ENCODE results near the gene LYST.

LYST gene

GRCh38 chr1:235854347-235854746 is 12.4 kb downstream of the LYST start:
- TF ChIP-seq POLR2AphosphoS5 (IDR thresholded peaks at IDR 0.05; ENCODE audit: low read depth, low read length) (no peak), SIN3A (IDR thresholded peaks at IDR 0.05; ENCODE audit: borderline replicate concordance, insufficient read depth, low read length) (no peak), TAF1 (IDR thresholded peaks at IDR 0.05; ENCODE audit: borderline replicate concordance, insufficient read depth, low read length) (no peak), FOXP2 (optimal IDR thresholded peaks at IDR 0.05; ENCODE audit: borderline replicate concordance, extremely low read depth, extremely low read length, insufficient read depth) (no peak), REST (IDR thresholded peaks at IDR 0.05; ENCODE audit: insufficient read depth in 1 of 2, low read depth in 2 of 2, low read length in 2 of 2) (no peak)

DNA sequence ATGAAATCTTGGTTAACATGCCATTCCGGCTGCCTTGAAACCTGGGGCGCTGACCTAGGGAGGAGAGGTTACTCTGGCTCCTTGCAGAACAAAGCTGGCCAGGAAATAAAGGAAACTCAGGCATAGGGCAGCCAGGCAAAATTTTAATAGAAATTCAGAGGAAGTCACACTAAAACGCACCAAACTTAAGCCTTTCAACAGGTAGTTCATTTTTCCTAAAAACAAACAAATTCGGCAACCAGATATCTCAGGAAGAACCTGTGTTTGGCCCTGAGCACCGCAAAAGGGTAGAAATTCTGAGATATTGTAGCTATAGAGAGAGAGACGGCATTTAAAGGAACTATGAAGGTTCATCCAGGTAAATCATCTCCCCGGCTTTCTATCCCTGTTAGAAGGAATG is 13.1 kb downstream of the LYST start:
- TF ChIP-seq SIN3A (IDR thresholded peaks at IDR 0.05; ENCODE audit: borderline replicate concordance, insufficient read depth, low read length) (no peak), REST (IDR thresholded peaks at IDR 0.05; ENCODE audit: insufficient read depth in 1 of 2, low read depth in 2 of 2, low read length in 2 of 2) (no peak)

GRCh38 chr1:235852887-235853286 is 13.8 kb downstream of the LYST start:
- TF ChIP-seq REST (IDR thresholded peaks at IDR 0.05; ENCODE audit: insufficient read depth in 1 of 2, low read depth in 2 of 2, low read length in 2 of 2), result no peak
- no peak for TF ChIP-seq TAF1 (IDR thresholded peaks at IDR 0.05; ENCODE audit: borderline replicate concordance, insufficient read depth, low read length)
- TF ChIP-seq FOXP2 (optimal IDR thresholded peaks at IDR 0.05; ENCODE audit: borderline replicate concordance, extremely low read depth, extremely low read length, insufficient read depth), result no peak
- TF ChIP-seq SIN3A (IDR thresholded peaks at IDR 0.05; ENCODE audit: borderline replicate concordance, insufficient read depth, low read length), result no peak
- no peak for TF ChIP-seq POLR2AphosphoS5 (IDR thresholded peaks at IDR 0.05; ENCODE audit: low read depth, low read length)

GRCh38 chr1:235851939-235852338 is 14.8 kb downstream of the LYST start:
- TF ChIP-seq REST (IDR thresholded peaks at IDR 0.05; ENCODE audit: insufficient read depth in 1 of 2, low read depth in 2 of 2, low read length in 2 of 2) (no peak), POLR2AphosphoS5 (IDR thresholded peaks at IDR 0.05; ENCODE audit: low read depth, low read length) (no peak), SIN3A (IDR thresholded peaks at IDR 0.05; ENCODE audit: borderline replicate concordance, insufficient read depth, low read length) (no peak), FOXP2 (optimal IDR thresholded peaks at IDR 0.05; ENCODE audit: borderline replicate concordance, extremely low read depth, extremely low read length, insufficient read depth) (no peak), TAF1 (IDR thresholded peaks at IDR 0.05; ENCODE audit: borderline replicate concordance, insufficient read depth, low read length) (no peak)

- TF ChIP-seq TAF1 (IDR thresholded peaks at IDR 0.05; ENCODE audit: borderline replicate concordance, insufficient read depth, low read length) (no peak), REST (IDR thresholded peaks at IDR 0.05; ENCODE audit: insufficient read depth in 1 of 2, low read depth in 2 of 2, low read length in 2 of 2) (no peak), SIN3A (IDR thresholded peaks at IDR 0.05; ENCODE audit: borderline replicate concordance, insufficient read depth, low read length) (no peak), FOXP2 (optimal IDR thresholded peaks at IDR 0.05; ENCODE audit: borderline replicate concordance, extremely low read depth, extremely low read length, insufficient read depth) (no peak), POLR2AphosphoS5 (IDR thresholded peaks at IDR 0.05; ENCODE audit: low read depth, low read length) (no peak)
These were observed 21.9 kb downstream of the LYST start for GRCh38 chr1:235844776-235845175.

Data from PFSK-1 (cell line).